GM18868 (cell line): ENCODE data around the gene RNF157.

Experiments used
- ATAC-seq: cut with Tn5 transposase; IDR thresholded peaks from one replicate; pipeline ENCODE4 v1.9.1; 2021; ENCODE audit warnings: mild to moderate bottlenecking, moderate library complexity; ENCODE audit not compliant: unreplicated experiment

RNF157 gene

GRCh38 chr17:76161619-76162266 is 78.5 kb downstream of the RNF157 start:
- ATAC-seq, result no peak

DNA sequence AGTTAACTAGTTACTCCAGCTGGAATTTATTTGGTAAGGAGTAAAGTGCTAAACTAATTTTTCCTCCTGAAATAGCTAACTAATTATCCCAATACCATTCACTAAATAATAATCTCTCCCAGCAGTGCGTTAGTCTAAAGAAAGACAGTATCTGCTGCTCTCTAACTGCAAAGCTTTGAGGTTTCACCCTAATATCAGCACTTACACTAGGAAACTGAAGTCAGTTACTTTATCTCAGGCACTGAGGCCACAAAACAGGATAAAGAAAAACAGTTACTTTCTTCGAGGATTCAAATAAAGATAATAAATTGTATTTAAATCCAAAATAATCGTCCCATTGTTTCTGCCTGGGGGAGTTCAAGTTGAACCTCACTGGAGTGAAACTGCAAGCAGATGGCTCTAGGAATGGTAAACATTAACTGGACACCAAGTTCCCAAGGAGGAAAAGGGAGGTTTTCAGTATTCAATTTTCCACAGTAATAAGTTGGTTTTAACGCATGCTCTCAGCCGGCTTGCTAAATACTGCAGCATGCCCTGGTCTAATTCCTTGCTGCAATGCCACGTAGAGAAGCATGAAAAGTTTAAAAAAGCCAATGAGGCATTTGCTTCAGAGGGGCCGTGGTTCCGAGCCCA is 79.3 kb downstream of the RNF157 start:
- ATAC-seq, result no peak

- ATAC-seq, result no peak
These were observed 81.1 kb downstream of the RNF157 start for GRCh38 chr17:76159157-76159556.

- ATAC-seq, result no peak
These were observed 82.5 kb downstream of the RNF157 start for GRCh38 chr17:76157759-76158158.

GRCh38 chr17:76156662-76156991 is 83.7 kb downstream of the RNF157 start:
- no peak for ATAC-seq

DNA sequence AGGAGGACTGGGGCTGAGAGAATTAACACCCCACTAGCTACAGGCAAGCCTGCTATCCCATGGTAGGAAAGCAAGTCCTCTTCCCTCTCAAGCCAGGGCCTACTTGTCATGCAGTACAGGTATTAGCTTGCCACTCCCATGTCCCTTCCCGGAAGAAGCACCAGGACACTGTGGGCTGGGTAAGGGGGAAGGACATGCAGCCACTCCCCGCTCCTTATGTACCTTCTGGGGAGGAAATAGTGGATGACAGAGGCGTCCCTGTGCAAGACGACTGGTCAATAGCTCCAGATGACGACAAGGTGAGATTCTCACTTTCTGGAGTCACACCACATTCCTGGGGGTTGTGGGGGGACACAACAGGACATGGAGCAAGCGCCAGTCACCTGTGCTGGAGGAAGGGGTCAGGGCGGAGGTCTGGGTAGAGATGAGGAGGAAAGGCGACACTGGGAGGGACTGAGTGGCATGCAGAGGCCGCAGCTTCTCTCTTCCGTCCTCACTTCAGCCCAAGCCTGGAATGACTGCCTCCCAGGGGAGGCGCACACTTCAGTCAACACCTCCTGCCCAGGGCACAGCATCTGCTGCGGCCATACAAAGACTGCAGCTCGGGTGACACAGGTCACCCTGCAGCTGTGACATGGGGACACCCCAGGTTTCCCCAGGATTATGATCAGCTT is 84.2 kb downstream of the RNF157 start:
- ATAC-seq, result no peak

DNA sequence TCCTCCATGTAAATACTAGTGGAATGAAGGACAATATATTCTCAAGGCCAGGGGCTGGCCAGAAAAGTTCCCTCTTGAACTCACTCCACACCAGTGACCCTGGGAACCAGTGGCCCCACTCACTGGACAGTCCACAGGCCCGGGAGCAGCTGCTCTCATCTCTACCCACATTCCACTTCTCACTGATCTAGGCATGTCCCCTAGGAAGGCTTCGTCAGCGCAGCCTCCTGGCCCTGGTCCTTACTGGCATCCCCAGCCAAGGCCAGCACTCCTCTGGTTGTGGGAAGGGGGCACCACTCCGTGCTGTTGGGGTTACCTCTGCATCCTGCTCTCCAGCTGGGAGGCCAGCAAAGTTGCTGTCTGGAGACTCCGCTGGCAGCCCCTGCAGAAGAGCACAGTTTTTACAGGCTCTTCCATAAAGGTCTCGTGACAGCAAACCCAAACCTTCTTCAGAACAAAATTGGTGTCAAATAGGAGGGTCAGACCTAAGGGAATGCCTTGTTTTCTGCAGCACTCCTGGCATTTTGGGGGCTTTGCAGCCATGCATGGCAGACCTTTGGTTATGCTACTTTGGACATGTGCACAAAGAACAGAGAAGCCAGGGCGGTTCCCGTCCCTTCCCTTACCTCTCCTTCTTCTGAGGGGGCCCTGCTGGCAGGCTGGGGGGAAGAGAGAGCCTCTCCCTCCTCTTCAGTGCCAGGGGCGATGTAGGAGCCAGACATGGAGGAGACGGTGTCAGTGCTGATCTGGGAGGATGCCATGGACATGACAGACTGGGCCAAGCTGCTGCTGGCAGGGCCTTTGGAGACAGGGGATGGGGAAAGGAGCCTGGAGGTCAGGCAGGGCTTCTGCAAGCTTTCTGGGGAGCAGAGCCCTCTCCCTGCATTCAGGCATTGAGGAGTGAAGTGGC is 85.1 kb downstream of the RNF157 start:
- no peak for ATAC-seq

DNA sequence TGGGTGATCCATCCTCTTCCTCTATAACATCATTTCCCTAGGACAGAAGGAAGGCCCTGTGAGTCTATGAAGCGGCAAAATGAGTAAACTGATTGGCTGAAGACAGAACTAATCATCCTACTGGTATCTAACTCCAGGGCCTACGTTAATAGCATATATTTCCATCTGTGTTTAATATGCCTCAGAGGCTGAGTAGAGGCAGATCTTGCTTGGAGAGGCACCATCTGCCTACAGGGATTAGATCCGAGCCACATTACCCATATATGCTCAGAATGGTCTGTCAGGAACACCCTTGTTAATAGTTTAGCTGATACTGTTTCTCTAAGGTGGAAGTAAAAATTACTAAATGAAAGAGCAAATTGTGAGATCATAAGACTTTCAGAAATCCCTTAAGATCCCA is 86.0 kb downstream of the RNF157 start:
- no peak for ATAC-seq

GRCh38 chr17:76153640-76154039 is 86.7 kb downstream of the RNF157 start:
- ATAC-seq, result no peak

GRCh38 chr17:76153202-76153601 is 87.1 kb downstream of the RNF157 start:
- no peak for ATAC-seq

DNA sequence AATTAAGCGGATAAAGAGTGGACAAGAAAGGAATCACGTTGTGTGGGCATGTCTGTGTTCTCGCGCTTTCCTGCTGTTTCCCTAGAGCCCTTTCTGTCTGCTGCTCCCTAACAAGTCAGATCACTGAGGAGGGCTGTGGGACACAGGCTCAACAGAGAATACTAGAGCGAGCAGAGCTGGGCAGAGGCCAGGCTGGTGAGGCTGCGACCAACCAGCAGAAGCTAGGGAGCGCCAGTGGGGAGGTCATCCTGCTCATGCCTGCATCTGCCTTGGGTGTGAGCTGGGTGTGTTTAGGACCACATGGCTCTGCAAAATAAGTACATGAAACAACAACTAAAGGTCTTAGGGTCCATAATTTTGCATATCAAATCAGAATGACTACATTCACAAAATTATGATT is 87.7 kb downstream of the RNF157 start:
- ATAC-seq, result no peak

DNA sequence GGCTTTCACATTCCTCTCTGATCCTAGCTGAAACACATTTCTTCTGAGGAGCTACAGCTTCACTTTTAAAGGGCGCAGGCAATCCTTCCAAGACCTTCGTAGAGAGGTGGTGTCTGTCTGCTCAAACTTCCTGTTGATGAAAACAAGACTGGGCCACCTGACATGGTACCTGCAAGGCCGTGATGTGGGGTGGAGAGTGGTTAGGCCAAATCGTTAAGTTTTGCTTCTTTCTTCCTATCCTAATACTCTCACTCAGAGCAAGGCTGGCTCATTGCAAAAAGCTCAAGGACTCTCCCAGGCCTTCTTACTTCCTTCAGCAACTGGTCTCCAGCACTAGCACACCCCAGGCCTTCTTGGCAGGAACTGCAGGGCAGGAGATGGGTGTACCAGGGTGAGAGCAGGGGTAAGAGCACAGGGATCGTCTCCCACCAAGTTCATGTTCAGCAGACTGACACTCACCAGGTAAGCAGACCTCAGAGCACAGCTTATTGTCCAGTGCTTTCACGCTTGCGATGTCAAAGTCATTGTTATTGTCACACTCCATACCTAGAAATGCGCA is 88.3 kb downstream of the RNF157 start:
- ATAC-seq, result no peak

GRCh38 chr17:76150712-76151622 is 89.3 kb downstream of the RNF157 start:
- ATAC-seq, result no peak

GRCh38 chr17:76149214-76149613 is 91.1 kb downstream of the RNF157 start:
- no peak for ATAC-seq

- ATAC-seq, result no peak
These were observed 92.3 kb downstream of the RNF157 start for GRCh38 chr17:76148015-76148326.

GRCh38 chr17:76147211-76148014 is 92.9 kb downstream of the RNF157 start:
- no peak for ATAC-seq

GRCh38 chr17:76146053-76146851 is 94.0 kb downstream of the RNF157 start:
- ATAC-seq, result no peak

DNA sequence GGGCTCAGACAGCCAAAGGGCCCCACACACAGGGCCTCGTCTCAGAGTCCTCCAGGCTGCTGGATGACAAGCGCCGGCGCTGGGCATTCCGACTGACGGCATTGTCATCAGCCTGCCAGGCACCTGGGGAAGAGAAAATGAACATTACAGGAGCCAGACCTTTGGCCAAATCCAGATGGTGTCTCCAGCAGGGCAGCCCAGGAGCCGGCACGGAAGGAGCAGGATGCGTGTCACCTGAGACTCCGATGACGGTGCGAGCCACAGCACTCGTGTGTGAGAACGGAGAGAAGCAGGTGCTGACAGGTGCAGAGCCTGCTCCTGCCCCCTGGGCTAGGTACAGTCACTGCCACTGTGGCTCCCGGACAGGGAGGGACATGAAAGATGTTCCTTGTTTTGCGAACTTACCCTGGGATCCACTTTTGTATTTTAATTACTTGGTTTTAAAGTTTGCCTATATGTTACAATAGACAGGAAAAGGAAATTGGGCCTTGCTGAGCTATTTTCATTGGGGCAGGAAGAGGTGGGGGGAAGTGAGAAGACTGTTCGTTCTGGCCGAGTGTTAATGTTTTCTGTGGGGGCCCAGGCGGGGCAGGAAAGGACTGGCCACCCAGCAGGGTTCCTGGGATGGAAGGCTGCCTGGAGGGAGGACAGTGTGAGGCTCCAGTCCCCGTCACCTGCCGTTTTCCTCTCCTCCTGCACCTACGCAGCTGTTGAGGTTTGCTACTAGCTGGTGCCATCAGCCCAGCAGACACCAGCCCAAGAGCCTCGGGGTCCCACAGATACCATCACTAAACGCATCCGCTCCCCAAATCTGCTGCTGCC is 94.9 kb downstream of the RNF157 start:
- ATAC-seq, result no peak
